NCI-H2227 (cell line): ENCODE data around the gene RTL10.

Experiments used
- DNase-seq: peaks from one replicate; lab custom pipeline; 2025; ENCODE audit not compliant: unreplicated experiment; lab: John Stamatoyannopoulos, UW

The RTL10 gene

DNA sequence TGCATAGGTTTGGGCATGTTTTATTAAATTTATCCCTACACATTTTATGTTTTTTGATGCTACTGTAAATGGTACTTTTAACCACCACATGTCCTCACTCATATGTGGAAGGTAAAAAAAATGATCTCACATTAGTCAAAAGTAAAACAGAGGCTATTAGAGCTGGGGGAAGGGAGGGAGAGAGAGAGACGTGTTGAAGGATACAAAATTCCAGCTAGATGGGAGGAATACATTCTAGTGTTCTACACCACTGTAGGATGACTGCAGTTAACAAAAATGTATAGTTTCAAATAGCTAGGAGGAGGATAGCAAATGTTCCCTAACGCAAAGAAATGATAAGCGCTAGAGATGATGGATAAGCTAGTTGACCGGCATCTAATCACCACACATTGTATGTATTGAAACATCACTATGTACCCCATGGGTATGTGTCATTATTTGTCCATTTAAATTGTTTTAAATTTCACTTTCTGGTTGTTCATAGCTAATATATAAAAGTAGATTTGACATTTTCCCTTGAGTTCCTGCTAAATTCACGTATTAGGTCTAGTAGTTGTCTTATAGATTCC lies 9.9 kb upstream of the RTL10 start:
- DNase-seq, result no peak

- no peak for DNase-seq
These were observed 8.9 kb upstream of the RTL10 start for GRCh38 chr22:19863571-19863970.

DNA sequence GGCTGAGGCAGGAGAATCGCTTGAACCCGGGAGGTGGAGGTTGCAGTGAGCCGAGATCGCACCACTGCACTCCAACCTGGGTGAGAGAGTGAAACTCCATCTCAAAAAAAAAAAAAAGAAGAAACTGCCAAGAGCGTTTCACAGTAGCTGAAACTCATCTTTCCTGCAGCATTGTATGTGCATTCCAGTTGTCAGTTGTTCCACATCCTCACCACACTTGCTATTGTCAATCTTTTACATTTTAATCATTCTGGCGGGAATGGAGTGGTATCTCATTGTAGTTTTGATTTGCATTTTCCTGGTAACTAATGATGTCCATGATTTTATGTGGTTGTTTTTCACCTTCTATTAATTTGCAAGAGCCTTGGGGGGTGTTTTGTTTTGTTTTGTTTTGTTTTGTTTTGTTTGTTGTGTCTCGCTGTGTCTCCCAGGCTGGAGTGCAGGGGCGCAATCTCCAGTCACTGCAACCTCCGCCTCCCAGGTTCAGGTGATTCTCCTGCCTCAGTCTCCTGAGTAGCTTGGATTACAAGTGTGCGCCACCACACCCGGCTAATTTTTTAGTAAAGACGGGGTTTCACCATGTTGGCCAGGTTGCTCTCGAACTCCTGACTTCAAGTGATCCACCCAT lies 8.1 kb upstream of the RTL10 start:
- no peak for DNase-seq

DNA sequence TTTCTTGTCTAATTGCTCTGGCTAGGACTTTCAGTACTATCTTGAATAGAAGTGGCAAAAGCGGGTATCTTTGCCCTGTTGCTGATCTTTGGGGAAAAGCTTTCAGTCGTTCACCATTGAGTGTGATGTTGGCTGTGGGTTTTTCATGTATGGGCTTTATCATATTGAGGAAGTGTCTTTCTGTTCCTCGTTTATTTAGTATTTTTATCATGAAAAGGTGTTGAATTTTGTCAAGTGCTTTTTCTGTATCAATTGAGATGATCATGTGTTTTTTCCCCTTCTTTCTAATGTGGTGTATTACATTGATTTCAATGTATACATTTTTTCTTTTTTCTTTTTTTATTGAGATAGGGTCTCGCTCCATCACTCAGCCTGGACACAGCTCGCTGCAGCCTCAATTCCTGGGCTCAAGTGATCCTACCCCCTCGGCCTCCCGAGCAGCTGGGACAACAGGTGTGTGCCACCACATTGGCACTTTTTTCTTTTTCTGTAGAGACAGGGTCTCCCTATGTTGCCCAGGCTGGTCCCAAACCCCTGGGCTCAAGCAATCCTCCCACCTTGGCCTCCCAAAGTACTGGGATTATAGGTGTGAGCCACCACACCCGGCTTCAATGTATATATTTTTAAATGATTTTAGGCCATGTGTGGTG lies 5.3 kb upstream of the RTL10 start:
- DNase-seq, result no peak

GRCh38 chr22:19857382-19857781 lies 2.7 kb upstream of the RTL10 start:
- no peak for DNase-seq

- peak; percentile 56 for DNase-seq
These were observed 1.1 kb upstream of the RTL10 start for GRCh38 chr22:19855504-19856409.

- peak; percentile 52 for DNase-seq
These were observed 546 bp downstream of the RTL10 start for GRCh38 chr22:19853879-19854777.

GRCh38 chr22:19853058-19853878 lies 1.4 kb downstream of the RTL10 start:
- DNase-seq, result no peak

DNA sequence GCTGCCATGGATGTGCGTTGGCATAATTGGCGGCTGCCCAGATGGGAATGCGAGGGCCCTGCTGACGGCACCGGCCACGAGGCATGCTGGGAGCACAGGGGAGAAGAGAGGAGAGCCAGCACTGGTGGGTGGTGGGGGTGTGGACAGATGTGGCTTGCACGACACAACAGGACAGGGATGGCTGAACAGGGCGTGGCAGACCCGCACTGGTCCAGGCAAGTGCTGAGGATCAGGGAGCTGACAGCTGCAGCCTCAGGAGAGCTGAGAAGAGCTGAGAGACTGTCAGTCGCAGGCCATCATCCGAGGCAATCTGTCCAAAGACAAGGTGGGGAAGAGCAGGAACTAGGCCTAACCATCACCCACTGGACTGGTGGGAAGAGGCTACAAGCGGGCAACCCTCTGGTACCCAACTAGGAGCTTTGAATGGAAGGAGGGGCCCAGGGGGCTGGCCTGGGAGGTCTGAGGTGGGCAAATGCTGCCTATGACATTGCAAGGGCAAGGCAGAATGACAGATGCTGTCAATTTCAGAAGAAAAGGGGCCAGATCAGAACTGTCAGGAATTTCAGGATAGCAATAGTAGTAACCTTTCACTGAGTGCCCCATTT lies 2.4 kb downstream of the RTL10 start:
- DNase-seq, result no peak

DNA sequence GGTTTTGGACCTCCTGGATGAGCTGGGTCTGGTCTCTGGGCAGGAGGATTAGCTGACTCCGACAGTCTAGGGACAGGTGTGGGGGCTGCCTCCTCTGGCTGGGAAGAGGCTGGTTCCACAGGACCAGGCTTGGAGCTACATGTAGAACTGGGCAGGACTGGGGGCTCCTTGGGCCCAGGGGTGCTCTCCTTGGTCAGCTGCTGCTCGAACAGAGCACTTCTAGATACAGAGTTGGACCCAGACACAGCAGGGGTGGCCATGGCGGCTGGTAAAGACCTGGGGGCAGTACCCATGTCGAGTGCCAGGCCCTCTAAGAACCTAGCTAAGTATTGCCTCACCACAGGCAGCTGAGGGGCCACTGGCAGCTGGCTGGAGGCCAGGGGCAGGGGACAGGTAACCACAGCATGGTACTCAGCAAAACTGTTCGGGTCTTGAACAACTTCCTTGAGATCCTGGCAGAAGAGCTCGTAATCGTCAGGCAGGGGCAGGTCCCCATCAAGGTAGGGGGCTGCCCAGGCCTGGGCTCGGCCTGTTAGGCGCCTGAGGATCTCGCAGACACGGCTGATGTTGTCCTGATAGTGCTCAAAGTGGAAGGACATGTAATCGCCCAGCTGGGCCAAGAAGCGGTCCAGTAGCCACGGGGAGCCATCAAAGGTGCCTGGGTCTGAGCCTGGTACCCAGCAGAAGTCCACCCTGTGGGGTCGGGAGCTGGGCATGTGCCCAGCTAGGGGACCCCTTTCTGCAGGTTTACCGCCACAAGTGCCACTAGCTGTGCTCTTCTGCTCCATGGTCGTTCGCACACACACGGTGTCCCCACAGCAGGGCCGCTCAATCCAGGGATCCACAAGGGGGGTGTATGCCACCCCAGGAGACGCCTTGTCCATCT lies 3.1 kb downstream of the RTL10 start:
- no peak for DNase-seq

- DNase-seq, result no peak
These were observed 3.9 kb downstream of the RTL10 start for GRCh38 chr22:19850763-19851109.

GRCh38 chr22:19849835-19850762 lies 4.6 kb downstream of the RTL10 start:
- no peak for DNase-seq

DNA sequence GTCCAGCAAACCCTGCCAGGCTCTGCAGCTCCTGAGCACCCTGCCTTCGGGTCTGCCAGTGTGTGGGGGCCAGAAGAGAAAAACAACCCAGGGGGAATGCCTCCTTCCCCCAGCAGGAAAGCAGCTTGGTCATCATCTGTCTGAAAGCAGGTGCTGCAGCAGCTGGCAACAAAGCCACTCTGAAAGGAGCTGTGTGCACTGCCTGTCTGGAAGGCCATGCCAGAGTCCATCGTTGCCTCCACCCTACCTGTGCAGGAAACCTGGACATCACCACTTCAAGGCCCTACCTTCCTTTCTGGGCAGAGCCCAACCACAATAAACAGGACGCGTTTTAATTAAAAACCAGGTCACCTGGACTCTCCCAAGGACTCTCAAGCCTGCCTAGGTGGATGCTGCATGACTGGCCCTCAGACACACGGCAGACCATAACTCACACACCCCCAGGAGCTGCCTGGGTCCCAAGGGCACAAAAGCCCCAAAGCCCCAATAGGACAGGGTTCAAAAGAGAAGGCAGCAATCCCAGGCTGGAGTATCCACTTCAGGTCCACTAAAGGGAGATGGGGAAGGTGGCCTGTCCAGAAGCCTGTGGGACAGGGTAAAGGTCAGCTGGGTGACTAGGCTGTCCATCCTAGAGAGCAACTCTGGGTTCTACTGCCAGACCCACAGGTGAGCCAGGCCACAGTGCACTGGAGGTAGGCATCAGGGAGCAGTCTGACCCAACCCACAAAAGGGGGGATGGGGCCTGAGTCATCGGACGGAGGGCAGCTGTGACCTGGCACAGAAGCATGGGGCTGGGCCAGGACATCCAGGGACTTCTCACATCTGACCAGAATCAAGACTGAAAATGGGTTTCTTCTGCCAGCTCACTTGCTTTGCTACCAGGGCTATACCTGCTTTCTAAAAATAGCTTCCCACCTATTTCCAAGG lies 6.1 kb downstream of the RTL10 start:
- DNase-seq, result no peak

DNA sequence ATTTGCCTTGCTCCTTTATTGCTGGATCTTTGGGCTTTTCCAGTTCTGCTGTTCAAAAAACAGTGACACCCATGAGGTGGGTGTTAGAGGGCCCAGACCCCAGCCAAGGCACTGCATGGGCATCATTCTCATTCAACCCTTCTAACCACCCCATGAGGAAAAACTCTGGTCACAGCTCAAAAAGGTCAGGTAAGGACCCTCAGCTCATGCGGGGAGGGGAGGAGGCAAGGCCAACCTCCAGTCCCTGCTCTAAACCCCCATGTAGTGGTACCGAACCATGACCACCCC lies 7.4 kb downstream of the RTL10 start:
- no peak for DNase-seq

GRCh38 chr22:19846620-19847344 lies 7.9 kb downstream of the RTL10 start:
- DNase-seq, result no peak
